Nephron (organoid): ENCODE measurements around the gene NEAT1.

Source experiments
- H3K27ac Mint-ChIP-seq, 3 experiments: 2 replicates each; pipeline ENCODE4 v1.8.0; 2020; ENCODE audit warnings: mixed read lengths in 3 of 3, mild to moderate bottlenecking in 2 of 3, moderate library complexity in 1 of 3
- H3K27me3 Mint-ChIP-seq: 2 replicates; pipeline ENCODE4 v1.8.0; 2021; ENCODE audit warnings: low read depth, mild to moderate bottlenecking, moderate library complexity, mixed read lengths
- H3K36me3 Mint-ChIP-seq: 2 replicates; pipeline ENCODE4 v1.8.0; 2020; ENCODE audit warnings: low read depth, mixed read lengths
- H3K4me1 Mint-ChIP-seq: 2 replicates; pipeline ENCODE4 v1.8.0; 2020; ENCODE audit warnings: mixed read lengths
- H3K4me3 Mint-ChIP-seq, 3 experiments: 2 replicates each; pipeline ENCODE4 v1.8.0; 2020; ENCODE audit warnings: mild to moderate bottlenecking in 3 of 3, mixed read lengths in 3 of 3, moderate library complexity in 2 of 3
- H3K9me3 Mint-ChIP-seq: 2 replicates; pipeline ENCODE4 v1.8.0; 2020; ENCODE audit warnings: mixed read lengths
- TF ChIP-seq, protein P1 (sequence below), 3 experiments: fragments of 200-600 bp; sonication (generic); IDR thresholded peaks; one replicate each; pipeline ENCODE4 v1.5.0; 2021; ENCODE audit warnings: antibody characterized with exemption in 3 of 3; ENCODE audit not compliant: unreplicated experiment in 3 of 3

The NEAT1 gene

DNA sequence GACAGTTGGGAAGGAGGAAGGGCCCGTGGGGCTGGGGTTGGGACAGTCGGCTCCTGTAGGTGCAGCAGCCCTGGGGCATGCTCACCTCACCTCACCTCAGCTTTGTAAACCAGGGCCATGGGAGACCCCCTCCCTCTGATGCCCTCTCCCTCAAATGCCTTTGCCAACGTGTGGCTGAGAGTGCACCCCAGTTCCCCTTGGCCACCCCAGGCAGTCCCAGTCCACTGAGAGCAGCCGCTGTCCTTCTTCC is 4.2 kb upstream of the NEAT1 start:
- H3K4me1 Mint-ChIP-seq, result peaks cover 75% of the 10 kb centered on the region
- H3K27ac Mint-ChIP-seq, result peak overlapping the region; percentile 99 to 100 (median 99)
- H3K36me3 Mint-ChIP-seq, result no peaks in the 10 kb centered on the region
- TF ChIP-seq, protein P1, sequence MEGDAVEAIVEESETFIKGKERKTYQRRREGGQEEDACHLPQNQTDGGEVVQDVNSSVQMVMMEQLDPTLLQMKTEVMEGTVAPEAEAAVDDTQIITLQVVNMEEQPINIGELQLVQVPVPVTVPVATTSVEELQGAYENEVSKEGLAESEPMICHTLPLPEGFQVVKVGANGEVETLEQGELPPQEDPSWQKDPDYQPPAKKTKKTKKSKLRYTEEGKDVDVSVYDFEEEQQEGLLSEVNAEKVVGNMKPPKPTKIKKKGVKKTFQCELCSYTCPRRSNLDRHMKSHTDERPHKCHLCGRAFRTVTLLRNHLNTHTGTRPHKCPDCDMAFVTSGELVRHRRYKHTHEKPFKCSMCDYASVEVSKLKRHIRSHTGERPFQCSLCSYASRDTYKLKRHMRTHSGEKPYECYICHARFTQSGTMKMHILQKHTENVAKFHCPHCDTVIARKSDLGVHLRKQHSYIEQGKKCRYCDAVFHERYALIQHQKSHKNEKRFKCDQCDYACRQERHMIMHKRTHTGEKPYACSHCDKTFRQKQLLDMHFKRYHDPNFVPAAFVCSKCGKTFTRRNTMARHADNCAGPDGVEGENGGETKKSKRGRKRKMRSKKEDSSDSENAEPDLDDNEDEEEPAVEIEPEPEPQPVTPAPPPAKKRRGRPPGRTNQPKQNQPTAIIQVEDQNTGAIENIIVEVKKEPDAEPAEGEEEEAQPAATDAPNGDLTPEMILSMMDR (IDR thresholded peaks at IDR 0.05; ENCODE audit: unreplicated experiment in 3 of 3), result no peak
- no peaks in the 10 kb centered on the region for H3K27me3 Mint-ChIP-seq
- H3K9me3 Mint-ChIP-seq, result no peaks in the 10 kb centered on the region
- peak overlapping the region; percentile 74 to 83 (median 76) for H3K4me3 Mint-ChIP-seq

DNA sequence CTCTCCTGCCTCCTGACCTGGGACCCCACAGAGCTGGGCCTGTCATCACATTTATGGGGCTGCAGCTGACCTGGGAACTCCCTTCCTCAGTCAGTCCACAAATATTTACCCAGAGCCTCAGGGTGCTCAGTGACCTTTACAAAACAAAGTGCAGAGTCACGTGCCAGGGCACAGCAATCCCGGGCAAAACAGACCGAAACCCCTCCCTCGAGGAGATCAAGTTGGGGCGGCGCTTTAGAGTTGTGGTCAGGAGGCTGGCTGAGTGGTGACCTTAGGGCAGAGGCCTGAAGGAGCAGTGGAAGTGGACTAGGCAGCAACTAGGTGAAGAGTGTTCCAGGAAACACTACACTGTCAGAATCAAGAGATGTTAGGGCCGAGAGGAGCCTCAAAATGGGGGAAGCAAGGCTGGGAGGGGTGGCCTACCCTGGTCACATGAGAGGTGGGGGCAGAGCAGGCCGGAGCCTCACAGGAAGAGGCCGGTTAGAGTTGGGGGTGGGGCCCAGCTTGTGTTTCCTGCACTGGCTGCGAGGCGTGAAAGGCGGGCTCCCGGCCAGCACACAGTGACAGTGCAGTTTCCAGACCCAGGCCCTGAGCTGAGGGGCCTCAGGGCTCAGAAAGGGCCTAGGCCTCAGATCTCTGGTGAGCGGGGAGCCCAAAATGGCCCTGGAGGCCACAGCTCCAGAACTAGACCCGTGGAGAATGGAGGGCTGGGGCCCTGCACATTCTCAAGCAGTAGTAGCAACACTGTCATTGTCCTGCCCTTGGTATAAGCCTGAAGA is 3.7 kb upstream of the NEAT1 start:
- H3K27ac Mint-ChIP-seq, result peak overlapping the region; percentile 99 to 100 (median 99)
- TF ChIP-seq, protein P1 (IDR thresholded peaks at IDR 0.05; ENCODE audit: unreplicated experiment in 3 of 3), result no peak
- H3K4me1 Mint-ChIP-seq, result peaks cover 79% of the 10 kb centered on the region

DNA sequence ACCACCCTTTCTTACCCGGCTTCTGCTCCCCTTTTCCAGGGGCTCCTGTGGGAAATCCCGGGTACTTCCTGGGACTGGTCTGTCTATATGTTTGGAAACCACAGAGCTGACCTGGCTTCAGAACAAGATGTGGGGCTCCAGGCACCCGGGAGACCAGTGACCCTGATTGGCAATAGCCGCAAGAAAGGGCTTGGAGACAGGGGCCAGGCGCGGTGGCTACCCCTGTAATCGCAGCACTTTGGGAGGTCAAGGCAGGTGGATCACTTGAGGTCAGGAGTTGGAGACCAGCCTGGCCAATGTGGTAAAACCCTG is 3.2 kb upstream of the NEAT1 start:
- Mint-ChIP-seq H3K27me3 (no peaks in the 10 kb centered on the region), H3K4me3 (peak overlapping the region; percentile 74 to 83 (median 76)), H3K36me3 (peaks cover 3% of the 10 kb centered on the region), H3K27ac (peak overlapping the region; percentile 99 to 100 (median 99)), H3K4me1 (peaks cover 84% of the 10 kb centered on the region), H3K9me3 (no peaks in the 10 kb centered on the region)
- TF ChIP-seq, protein P1 (IDR thresholded peaks at IDR 0.05; ENCODE audit: unreplicated experiment in 3 of 3), result no peak

More for the DNA sequence above, 3.7 kb upstream of the NEAT1 start:
- Mint-ChIP-seq H3K4me3 (peak overlapping the region; percentile 74 to 83 (median 76)), H3K36me3 (no peaks in the 10 kb centered on the region), H3K9me3 (no peaks in the 10 kb centered on the region), H3K27me3 (no peaks in the 10 kb centered on the region)

GRCh38 chr11:65419772-65420481 is 2.7 kb upstream of the NEAT1 start:
- TF ChIP-seq, protein P1 (IDR thresholded peaks at IDR 0.05; ENCODE audit: unreplicated experiment in 3 of 3), result no peak
- H3K27me3 Mint-ChIP-seq, result no peaks in the 10 kb centered on the region
- peaks cover 6% of the 10 kb centered on the region for H3K36me3 Mint-ChIP-seq
- peak overlapping the region; percentile 74 to 83 (median 76) for H3K4me3 Mint-ChIP-seq
- H3K9me3 Mint-ChIP-seq, result no peaks in the 10 kb centered on the region
- peak overlapping the region; percentile 99 to 100 (median 99) for H3K27ac Mint-ChIP-seq
- H3K4me1 Mint-ChIP-seq, result peaks cover 86% of the 10 kb centered on the region

- peaks cover 85% of the 10 kb centered on the region for H3K4me1 Mint-ChIP-seq
- H3K27me3 Mint-ChIP-seq, result no peaks in the 10 kb centered on the region
- no peaks in the 10 kb centered on the region for H3K9me3 Mint-ChIP-seq
- TF ChIP-seq, protein P1 (IDR thresholded peaks at IDR 0.05; ENCODE audit: unreplicated experiment in 3 of 3), result no peak
- peak overlapping the region; percentile 91 to 99 (median 92) for H3K4me3 Mint-ChIP-seq
- H3K27ac Mint-ChIP-seq, result peak overlapping the region; percentile 99 to 100 (median 99)
- H3K36me3 Mint-ChIP-seq, result peaks cover 10% of the 10 kb centered on the region
Observed at GRCh38 chr11:65420506-65420905, 2.1 kb upstream of the NEAT1 start.
